ENCODE results near the gene MATN1.

GRCh38 chr1:30763651-30764248 lies 40.4 kb upstream of the MATN1 start:
- TF ChIP-seq CTCF (IDR thresholded peaks at IDR 0.05; ENCODE audit: poor library complexity, severe bottlenecking) (no peak), POLR2AphosphoS5 (IDR thresholded peaks at IDR 0.05) (no peak), SMC3 (conservative IDR thresholded peaks at IDR 0.05; ENCODE audit: poor library complexity) (no peak), EZH2 (IDR thresholded peaks at IDR 0.05; ENCODE audit: borderline replicate concordance, insufficient read depth, low read length, poor library complexity, severe bottlenecking) (no peak), MXI1 (conservative IDR thresholded peaks at IDR 0.05; ENCODE audit: poor library complexity, severe bottlenecking) (no peak), RAD21 (conservative IDR thresholded peaks at IDR 0.05) (no peak), TAF1 (IDR thresholded peaks at IDR 0.05; ENCODE audit: low read depth) (no peak)

Measured in neural cell (in vitro differentiated cells).